Measurements from ENCODE around the gene CDH4.

The CDH4 gene

GRCh38 chr20:61487346-61487996 lies 235.4 kb downstream of the CDH4 start:
- DNase-seq (ENCODE audit: low read depth, low spot score) = no peak

- no peak for DNase-seq (ENCODE audit: low read depth, low spot score)
Measured at GRCh38 chr20:61487997-61488371, 235.9 kb downstream of the CDH4 start.

- DNase-seq (ENCODE audit: low read depth, low spot score) = no peak
Measured at GRCh38 chr20:61490721-61491120, 238.7 kb downstream of the CDH4 start.

- DNase-seq (ENCODE audit: low read depth, low spot score) = no peak
Measured at GRCh38 chr20:61492065-61492464, 240.0 kb downstream of the CDH4 start.

GRCh38 chr20:61493798-61494305 lies 241.8 kb downstream of the CDH4 start:
- no peak for DNase-seq (ENCODE audit: low read depth, low spot score)

GRCh38 chr20:61494763-61495575 lies 242.9 kb downstream of the CDH4 start:
- no peak for DNase-seq (ENCODE audit: low read depth, low spot score)

- DNase-seq (ENCODE audit: low read depth, low spot score) = no peak
Measured at GRCh38 chr20:61497029-61497627, 245.1 kb downstream of the CDH4 start.

- no peak for DNase-seq (ENCODE audit: low read depth, low spot score)
Measured at GRCh38 chr20:61499859-61500554, 247.9 kb downstream of the CDH4 start.

GRCh38 chr20:61500791-61501321 lies 248.8 kb downstream of the CDH4 start:
- DNase-seq (ENCODE audit: low read depth, low spot score) = no peak

- DNase-seq (ENCODE audit: low read depth, low spot score) = no peak
Measured at GRCh38 chr20:61502433-61502832, 250.4 kb downstream of the CDH4 start.

- no peak for DNase-seq (ENCODE audit: low read depth, low spot score)
Measured at GRCh38 chr20:61503106-61503505, 251.0 kb downstream of the CDH4 start.

GRCh38 chr20:61505508-61505907 lies 253.4 kb downstream of the CDH4 start:
- no peak for DNase-seq (ENCODE audit: low read depth, low spot score)

GRCh38 chr20:61507778-61508177 lies 255.7 kb downstream of the CDH4 start:
- DNase-seq (ENCODE audit: low read depth, low spot score) = no peak

GRCh38 chr20:61508301-61509096 lies 256.4 kb downstream of the CDH4 start:
- DNase-seq (ENCODE audit: low read depth, low spot score) = no peak

- no peak for DNase-seq (ENCODE audit: low read depth, low spot score)
Measured at GRCh38 chr20:61510778-61511330, 258.8 kb downstream of the CDH4 start.

GRCh38 chr20:61512475-61512874 lies 260.4 kb downstream of the CDH4 start:
- DNase-seq (ENCODE audit: low read depth, low spot score) = no peak

GRCh38 chr20:61513124-61514017 lies 261.3 kb downstream of the CDH4 start:
- DNase-seq (ENCODE audit: low read depth, low spot score) = no peak

- DNase-seq (ENCODE audit: low read depth, low spot score) = no peak
Measured at GRCh38 chr20:61514018-61514365, 261.9 kb downstream of the CDH4 start.

GRCh38 chr20:61514396-61514795 lies 262.3 kb downstream of the CDH4 start:
- no peak for DNase-seq (ENCODE audit: low read depth, low spot score)
